Lung (tissue), 12 donors: ENCODE measurements around the gene SYNE3. TPM values are rescaled to one million over a fixed set of nuclear protein-coding genes. Genes with fewer than 3 reads are reported as not detected.

Source experiments
- ATAC-seq: fragments of 200-7000 bp; cut with Tn5 transposase; one replicate; pipeline ENCODE4 v1.9.1; 2020; ENCODE audit warnings: moderate number of reproducible peaks; ENCODE audit not compliant: insufficient read depth, low FRiP score
- DNase-seq, 3 donors: peaks; one replicate each; pipeline ENCODE4 v3.0.0-alpha.2; 2013 to 2017
- H3K27ac ChIP-seq, 2 donors: one replicate each; pipeline ENCODE4 v1.5.1; 2013; ENCODE audit warnings: mild to moderate bottlenecking in 2 of 2, moderate library complexity in 2 of 2, control low read depth in 1 of 2, inconsistent platforms in 1 of 2, low read depth in 1 of 2, low read length in 1 of 2
- H3K27me3 ChIP-seq, 3 donors: one replicate each; pipeline ENCODE4 v1.5.1; 2013; ENCODE audit warnings: low read length in 2 of 3; ENCODE audit not compliant: control insufficient read depth in 3 of 3, insufficient read depth in 3 of 3
- H3K36me3 ChIP-seq, 4 donors: one replicate each; pipeline ENCODE4 v1.5.1; 2013; ENCODE audit warnings: low read length in 4 of 4, mild to moderate bottlenecking in 1 of 4, moderate library complexity in 1 of 4; ENCODE audit not compliant: control insufficient read depth in 4 of 4, insufficient read depth in 4 of 4
- H3K4me1 ChIP-seq, 5 donors: one replicate each; pipeline ENCODE4 v1.5.1; 2013; ENCODE audit warnings: low read length in 5 of 5, mild to moderate bottlenecking in 2 of 5, moderate library complexity in 1 of 5; ENCODE audit not compliant: control insufficient read depth in 5 of 5, insufficient read depth in 5 of 5
- H3K4me3 ChIP-seq: one replicate; pipeline ENCODE4 v1.5.1; 2013; ENCODE audit warnings: mild to moderate bottlenecking, control low read depth, moderate library complexity
- H3K9ac ChIP-seq, 2 donors: one replicate each; pipeline ENCODE4 v1.5.1; 2013; ENCODE audit warnings: low read length in 2 of 2, control low read depth in 1 of 2; ENCODE audit not compliant: insufficient read depth in 1 of 2
- H3K9me3 ChIP-seq, 4 donors: one replicate each; pipeline ENCODE4 v1.5.1; 2013; ENCODE audit warnings: low read length in 3 of 4, mild to moderate bottlenecking in 1 of 4, moderate library complexity in 1 of 4; ENCODE audit not compliant: control insufficient read depth in 4 of 4, insufficient read depth in 3 of 4
- CTCF ChIP-seq: IDR thresholded peaks from 2 replicates; pipeline ENCODE4 v1.5.1; 2012; ENCODE audit warnings: mild to moderate bottlenecking; ENCODE audit errors: control extremely low read depth, extremely low read depth
- WGBS, 2 donors: extraction: QIAGEN DNeasy Blood & Tissue Kit; methylation state at CpG; one replicate each; pipeline ENCODE4 v1.1.7; 2013; 5-methylcytosine and 5-hydroxymethylcytosine counted together
- polyA plus RNA-seq, 2 donors: library from polyadenylated mRNA; stranded (reverse); fragments of 200-250 nt; gene quantifications; one replicate each; pipeline ENCODE4 v1.2.1, GENCODE V29; 2013
- total RNA-seq, 2 donors: library from RNA; depleted of rRNA in 1 of 2; stranded (reverse); fragments of >200 nt in 1 of 2; gene quantifications; one replicate each; pipeline ENCODE4 v1.2.1, GENCODE V29; 2014 to 2021
- donor health status: control.
- donor health status: control.
- donor health status: Bipolar disorder and iron deficiency.
- donor health status: healthy.
- donor health status: DM: yes; HTN: yes; CAD: no.

The SYNE3 gene
- total and polyA plus RNA-seq, 4 donors: 2.7 to 30.5 (median 6.1) TPM

- peaks cover 0 to 13% (median 5%) of the 10 kb centered on the region in 5 donors for H3K4me1 ChIP-seq
- 71 to 74% methylated on average over 6 of the region's 6 CpGs for WGBS, 2 donors
- H3K4me3 ChIP-seq: no peak overlapping the region
- no peak overlapping the region for H3K9ac ChIP-seq
- no peak overlapping the region for H3K27ac ChIP-seq
- peaks cover 0 to 5% (median 0%) of the 10 kb centered on the region in 4 donors for H3K36me3 ChIP-seq
- DNase-seq (no peak), ATAC-seq (no peak)
- TF ChIP-seq CTCF: no peak
- no peaks in the 10 kb centered on the region for H3K9me3 ChIP-seq
- H3K27me3 ChIP-seq: no peaks in the 10 kb centered on the region
These were observed 12.1 kb downstream of the SYNE3 start for GRCh38 chr14:95504135-95505029.

GRCh38 chr14:95503365-95504134, 12.9 kb downstream of the SYNE3 start:
- 83 to 93% methylated on average over 8 of the region's 8 CpGs for WGBS, 2 donors
- H3K27me3 ChIP-seq: no peaks in the 10 kb centered on the region
- H3K9ac ChIP-seq: no peak overlapping the region
- TF ChIP-seq CTCF: no peak
- no peak overlapping the region for H3K4me3 ChIP-seq
- H3K36me3 ChIP-seq: peaks cover 0 to 5% (median 0%) of the 10 kb centered on the region in 4 donors
- ATAC-seq (no peak), DNase-seq (no peak)
- no peaks in the 10 kb centered on the region for H3K9me3 ChIP-seq
- no peak overlapping the region for H3K27ac ChIP-seq
- H3K4me1 ChIP-seq: peaks cover 0 to 15% (median 13%) of the 10 kb centered on the region in 5 donors

- no peak for TF ChIP-seq CTCF
- DNase-seq (no peak), ATAC-seq (no peak)
- Histone ChIP-seq H3K9ac (no peak overlapping the region), H3K9me3 (no peaks in the 10 kb centered on the region), H3K36me3 (peaks cover 0 to 5% (median 0%) of the 10 kb centered on the region in 4 donors), H3K27me3 (no peaks in the 10 kb centered on the region), H3K27ac (no peak overlapping the region), H3K4me3 (no peak overlapping the region), H3K4me1 (peaks cover 0 to 19% (median 9%) of the 10 kb centered on the region in 5 donors)
- 57 to 80% methylated on average over 14 of the region's 14 CpGs for WGBS, 2 donors
These were observed 14.0 kb downstream of the SYNE3 start for GRCh38 chr14:95502381-95502950.
